ENCODE measurements around the gene JMJD6.
"Not testable (repeated sequence)": the region's sequence is repeated elsewhere in the genome, so short reads cannot be mapped to it uniquely, and the experiment has no call there.

JMJD6 gene

GRCh38 chr17:76700270-76700616 lies 26.2 kb downstream of the JMJD6 start:
- in situ Hi-C loops (cut with MboI; ENCODE audit: low sequenced_read_pairs): no loop called here

DNA sequence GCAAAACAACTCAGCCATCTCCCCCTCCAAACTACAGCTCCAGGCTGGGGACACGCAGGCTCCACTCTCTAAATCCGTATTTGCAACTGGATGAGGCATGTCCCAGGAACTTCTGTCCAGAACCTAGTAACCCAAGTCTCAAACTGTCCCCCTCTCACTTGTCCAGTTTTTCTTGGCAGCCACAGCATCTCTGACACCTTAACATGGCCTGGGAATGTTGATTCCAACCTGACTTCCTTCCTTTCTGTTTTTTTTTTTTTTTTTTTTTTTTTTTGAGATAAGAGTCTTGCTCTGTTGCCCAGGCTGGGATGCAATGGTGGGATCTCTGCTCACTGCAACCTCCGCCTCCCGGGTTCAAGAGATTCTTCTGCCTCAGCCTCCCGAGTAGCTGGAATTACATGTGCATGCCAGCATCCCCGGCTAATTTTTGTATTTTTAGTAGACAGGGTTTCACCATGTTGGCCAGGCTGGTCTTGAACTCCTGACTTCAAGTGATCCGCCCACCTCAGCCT lies 27.9 kb downstream of the JMJD6 start:
- in situ Hi-C loops (cut with MboI; ENCODE audit: low sequenced_read_pairs): not testable (repeated sequence)

GRCh38 chr17:76697702-76698465 lies 28.5 kb downstream of the JMJD6 start:
- in situ Hi-C loops (cut with MboI; ENCODE audit: low sequenced_read_pairs): no loop called here

DNA sequence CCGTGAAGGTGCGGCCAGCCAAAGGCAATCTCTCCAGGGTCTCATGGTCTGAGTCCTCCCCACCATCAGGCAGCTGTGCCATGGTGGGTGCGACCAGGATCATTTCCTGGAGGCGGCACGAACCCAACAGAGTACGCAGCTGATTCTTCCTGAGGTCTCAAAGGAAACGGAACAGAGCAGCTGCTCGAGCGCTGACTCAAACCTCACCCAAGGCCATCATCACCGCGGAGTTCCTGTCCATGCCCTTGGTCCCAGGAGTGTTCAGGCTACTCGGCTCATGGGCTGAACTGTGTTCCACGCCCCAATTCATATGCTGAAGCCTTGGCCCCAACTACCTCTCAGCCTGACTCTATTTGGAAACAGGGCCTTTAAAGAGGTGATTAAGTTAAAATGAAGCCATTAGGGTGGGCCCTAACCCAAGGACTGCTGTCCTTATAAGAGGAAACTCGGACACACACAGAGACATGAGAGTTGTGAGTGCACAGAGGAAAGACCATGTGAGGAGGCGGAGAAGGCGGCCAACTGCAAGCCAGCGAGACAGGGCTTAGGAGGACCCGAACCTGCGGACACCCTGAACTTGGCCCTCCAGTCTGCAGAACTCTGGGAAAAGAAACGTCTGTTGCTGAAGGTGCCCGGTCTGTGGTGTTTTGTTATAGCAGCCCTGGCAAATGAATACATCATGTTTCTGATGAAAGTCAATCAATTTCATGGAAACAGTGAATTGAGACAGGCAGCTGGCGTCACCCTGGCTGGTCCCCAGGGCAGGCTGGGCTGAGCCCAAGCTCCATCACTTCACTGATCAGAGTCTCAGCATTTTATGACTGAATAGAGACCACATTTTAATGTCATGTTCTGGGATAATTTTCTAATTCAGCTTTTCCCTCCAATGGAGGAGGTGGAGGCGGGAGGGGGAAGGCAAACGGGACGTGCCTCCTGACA lies 29.4 kb downstream of the JMJD6 start:
- in situ Hi-C loops (cut with MboI; ENCODE audit: low sequenced_read_pairs): no loop called here

GRCh38 chr17:76695059-76695831 lies 31.2 kb downstream of the JMJD6 start:
- in situ Hi-C loops (cut with MboI; ENCODE audit: low sequenced_read_pairs): no loop called here

DNA sequence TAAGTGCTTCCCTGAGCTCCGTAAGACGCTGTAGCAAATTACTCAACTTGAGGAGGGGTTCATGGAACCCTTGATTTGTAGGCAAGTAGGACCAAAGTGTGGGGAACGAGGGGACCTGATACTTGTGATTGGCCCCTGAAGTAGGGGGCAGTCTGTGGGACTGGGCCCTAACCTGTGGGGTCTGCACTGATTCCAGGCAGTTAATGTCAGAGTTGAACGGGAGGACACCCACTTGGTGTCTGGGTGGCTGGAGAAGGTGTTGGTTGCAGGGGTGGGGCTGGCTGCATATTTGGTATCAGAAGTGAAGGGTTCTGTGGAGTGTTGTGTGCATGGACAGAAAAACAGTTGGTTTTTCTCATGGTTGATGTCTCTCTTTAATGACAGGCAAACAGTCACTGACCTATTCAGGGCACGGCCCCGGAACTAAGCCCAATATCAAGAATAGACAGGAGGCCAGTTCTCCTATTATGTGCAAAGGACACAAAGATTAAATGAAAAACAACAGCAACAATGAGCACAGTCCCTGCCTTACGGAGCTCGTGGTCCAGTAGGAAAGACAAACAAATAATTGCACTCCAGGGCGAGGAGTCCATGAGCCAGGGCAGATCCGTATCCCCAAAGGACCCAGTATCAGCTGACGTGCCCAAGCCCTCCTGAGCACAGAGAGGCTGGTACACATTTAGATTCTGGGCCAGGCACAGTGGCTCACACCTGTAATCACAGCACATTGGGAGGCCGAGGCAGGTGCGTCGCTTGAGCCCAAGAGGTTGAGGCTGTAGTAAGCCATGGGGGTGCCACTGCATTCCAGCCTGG lies 34.8 kb downstream of the JMJD6 start:
- in situ Hi-C loops (cut with MboI; ENCODE audit: low sequenced_read_pairs): no loop called here

DNA sequence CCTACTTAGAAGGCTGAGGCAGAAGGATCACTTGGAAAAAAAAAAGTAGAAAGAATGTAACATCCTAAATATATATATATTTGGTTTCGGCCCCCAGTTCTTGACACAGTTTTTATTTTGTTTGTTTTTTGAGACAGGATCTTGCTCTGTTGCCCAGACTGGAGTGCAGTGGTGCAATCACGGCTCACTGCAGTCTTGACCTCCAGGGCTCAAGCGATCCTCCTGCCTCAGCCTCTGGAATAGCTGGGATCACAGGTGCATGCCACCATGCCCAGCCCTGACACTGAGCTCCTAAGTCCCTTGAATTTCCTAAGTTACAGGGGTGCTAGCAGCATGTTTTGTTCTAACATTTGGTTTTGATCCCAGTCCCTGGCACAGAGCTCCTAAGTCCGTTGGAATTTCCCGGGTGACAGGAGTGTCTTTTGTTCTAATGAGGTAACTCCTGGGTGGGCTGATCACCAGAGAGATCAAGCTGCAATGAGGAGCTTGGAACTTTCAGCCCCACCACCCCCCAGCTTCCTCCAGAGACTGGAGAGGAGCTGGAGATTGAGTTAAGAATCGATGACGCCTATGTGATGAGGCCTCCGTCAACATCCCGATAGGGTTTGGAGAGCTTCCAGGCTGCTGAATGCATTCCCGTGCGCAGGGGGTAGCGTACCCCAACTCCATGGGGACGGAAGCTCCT lies 35.7 kb downstream of the JMJD6 start:
- in situ Hi-C loops (cut with MboI; ENCODE audit: low sequenced_read_pairs): no loop called here

DNA sequence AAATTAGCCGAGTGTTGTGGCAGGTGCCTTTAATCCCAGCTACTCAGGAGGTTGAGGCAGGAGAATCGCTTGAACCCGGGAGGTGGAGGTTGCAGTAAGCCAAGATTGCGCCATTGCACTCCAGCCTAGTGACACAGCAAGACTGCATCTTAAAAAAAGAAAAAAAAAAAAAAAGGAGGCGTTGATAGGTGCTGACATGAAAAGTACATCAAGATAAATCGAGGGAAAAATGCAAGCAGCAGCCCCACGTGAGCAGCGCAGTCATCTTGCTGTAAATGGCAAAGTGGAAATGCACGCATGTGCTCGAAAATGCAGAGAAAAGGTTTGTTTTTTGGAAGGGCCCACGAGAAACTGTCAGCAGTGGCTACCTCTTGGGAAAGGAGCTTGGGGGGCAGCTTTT lies 36.5 kb downstream of the JMJD6 start:
- in situ Hi-C loops (cut with MboI; ENCODE audit: low sequenced_read_pairs): no loop called here

DNA sequence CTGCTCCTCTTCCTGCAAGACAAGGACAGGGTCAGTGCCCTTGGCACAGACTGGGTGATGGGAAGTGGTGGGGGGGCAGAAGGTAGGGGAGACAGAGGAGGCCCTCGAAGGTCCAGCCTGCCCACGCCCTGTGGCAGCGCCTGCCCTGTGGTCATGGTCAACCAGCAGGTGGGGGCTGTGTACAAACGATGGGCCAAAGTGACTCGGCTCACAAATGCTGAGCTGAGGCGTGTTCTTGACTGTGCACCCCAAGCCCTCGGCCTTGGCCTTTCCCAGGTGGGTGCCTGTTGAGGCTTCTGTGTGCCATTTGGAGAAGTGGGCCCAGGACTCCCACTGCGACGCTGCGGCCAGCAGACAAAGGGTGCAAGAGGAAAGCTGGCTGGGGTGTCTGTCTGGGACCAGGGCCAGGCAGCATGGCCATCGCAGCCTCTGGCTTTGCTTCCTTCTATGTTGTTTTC lies 38.2 kb downstream of the JMJD6 start:
- in situ Hi-C loops (cut with MboI; ENCODE audit: low sequenced_read_pairs): no loop called here

- in situ Hi-C loops (cut with MboI; ENCODE audit: low sequenced_read_pairs): no loop called here
Observed at GRCh38 chr17:76687298-76688164, 38.9 kb downstream of the JMJD6 start.

DNA sequence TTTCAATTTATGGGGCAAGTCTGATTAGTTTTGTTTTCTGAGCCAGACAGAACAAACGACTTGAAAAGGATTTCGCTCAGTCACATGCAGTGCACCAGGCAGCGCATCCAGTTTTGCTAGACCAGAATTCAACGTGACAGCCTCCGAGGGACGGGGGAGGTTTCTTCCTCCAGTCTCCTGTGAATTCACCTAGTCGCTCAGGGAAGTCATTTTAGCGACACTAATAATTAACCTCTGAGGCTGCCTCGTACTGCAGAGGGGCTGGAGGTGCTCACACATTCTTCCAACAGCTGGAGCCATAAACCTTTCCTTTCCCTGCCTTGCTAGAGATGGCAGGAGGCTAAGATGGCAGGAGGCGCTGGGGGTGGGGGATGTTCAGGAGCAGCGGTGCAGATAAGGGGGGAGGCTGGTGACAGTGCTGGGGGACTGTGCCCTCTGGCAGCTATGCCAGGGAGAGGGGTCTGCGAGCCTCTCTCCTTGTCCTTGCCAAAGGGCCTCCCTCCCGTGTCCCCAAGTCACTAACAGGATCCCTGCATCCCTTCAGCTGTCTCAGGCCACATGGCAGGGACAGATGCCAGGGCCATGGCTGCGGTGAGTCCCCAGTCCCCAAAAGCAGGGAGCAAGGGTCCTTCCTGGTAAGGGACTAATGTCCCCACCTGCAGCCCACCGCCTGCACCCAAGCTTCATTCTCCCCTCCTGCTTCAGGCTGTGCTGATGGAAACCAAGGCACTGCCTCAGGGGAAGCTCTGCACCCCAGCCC lies 39.7 kb downstream of the JMJD6 start:
- in situ Hi-C loops (cut with MboI; ENCODE audit: low sequenced_read_pairs): no loop called here

DNA sequence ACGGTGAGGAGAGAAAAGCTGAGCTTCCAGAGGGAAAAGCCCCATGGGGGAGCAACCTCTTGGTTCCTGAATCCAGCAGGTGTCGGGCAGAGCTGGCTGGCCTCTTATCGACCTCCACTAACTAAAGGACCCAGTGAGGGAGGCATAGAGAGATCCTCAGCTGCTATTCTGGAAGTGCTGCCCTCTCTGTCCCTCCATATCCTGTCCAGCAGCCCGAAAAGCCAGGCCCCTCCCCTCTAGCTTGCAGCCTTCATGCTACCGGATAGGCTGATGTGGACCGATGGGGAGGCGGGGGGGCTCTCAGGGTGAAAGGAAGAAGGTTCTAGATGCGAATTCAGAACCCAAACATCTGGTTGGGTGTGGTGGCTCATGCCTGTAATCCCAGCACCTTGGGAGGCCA lies 40.6 kb downstream of the JMJD6 start:
- in situ Hi-C loops (cut with MboI; ENCODE audit: low sequenced_read_pairs): no loop called here

DNA sequence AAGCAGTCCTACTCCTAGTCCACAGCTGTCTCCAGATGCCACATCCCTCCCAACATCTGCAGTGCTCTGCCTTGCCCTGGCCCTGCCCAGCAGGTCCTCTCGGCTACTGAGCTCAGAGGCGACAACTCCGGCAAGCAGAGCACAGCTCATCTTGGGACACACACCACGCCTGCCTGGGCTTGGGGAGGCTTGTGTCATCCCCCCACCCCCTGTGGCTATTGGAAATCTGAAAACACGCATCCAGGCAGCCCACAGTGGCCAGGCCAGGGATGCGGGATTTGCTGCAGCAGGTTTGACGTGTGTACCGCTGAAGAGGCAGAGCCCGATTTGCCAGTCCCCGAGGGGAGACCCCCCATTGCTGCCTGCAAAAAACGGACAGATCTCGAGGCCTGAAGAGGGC lies 41.0 kb downstream of the JMJD6 start:
- in situ Hi-C loops (cut with MboI; ENCODE audit: low sequenced_read_pairs): no loop called here

DNA sequence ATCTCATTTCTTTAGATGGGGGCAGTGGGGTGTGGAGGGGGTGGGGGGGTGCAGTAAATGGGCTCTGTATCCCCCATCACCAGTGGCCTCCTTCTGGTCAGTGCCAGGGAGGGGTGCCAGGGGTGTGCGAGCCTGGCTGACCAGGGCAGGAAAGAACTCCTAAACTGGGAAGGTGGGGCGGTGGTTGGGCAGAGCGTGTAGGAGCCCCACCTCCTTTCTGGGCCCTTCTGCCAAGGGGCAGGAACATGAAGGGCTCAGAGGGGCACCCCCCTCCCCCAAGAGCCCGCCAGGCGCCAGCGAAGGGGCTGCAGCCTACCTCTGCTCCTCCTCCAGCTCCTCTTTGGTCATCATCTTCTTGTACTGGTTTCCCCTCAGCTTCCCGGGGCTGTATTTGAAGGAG lies 41.6 kb downstream of the JMJD6 start:
- in situ Hi-C loops (cut with MboI; ENCODE audit: low sequenced_read_pairs): no loop called here

- in situ Hi-C loops (cut with MboI; ENCODE audit: low sequenced_read_pairs): no loop called here
Observed at GRCh38 chr17:76683921-76684745, 42.3 kb downstream of the JMJD6 start.

- in situ Hi-C loops (cut with MboI; ENCODE audit: low sequenced_read_pairs): no loop called here
Observed at GRCh38 chr17:76683011-76683755, 43.2 kb downstream of the JMJD6 start.
